Vagina (tissue), 2 donors: Measurements from ENCODE around the gene DEFB131A.
"Not testable (repeated sequence)": the region's sequence is repeated elsewhere in the genome, so short reads cannot be mapped to it uniquely, and the experiment has no call there.

Source experiments
- CTCF ChIP-seq, 3 experiments: fragments of 450-650 bp in 2 of 3; fragments of 200-600 bp in 1 of 3; sonication (generic) in 1 of 3; IDR thresholded peaks; one replicate each; pipeline ENCODE4 v1.5.1; 2017 to 2019; ENCODE audit warnings: antibody characterized with exemption in 3 of 3, mild to moderate bottlenecking in 2 of 3, moderate library complexity in 2 of 3
- POLR2A ChIP-seq, 2 donors: fragments of 450-650 bp; IDR thresholded peaks; one replicate each; pipeline ENCODE4 v1.6.1; 2017; ENCODE audit warnings: antibody characterized with exemption in 2 of 2, mild to moderate bottlenecking in 2 of 2, moderate library complexity in 2 of 2

- not testable (repeated sequence) for TF ChIP-seq CTCF, POLR2A (IDR thresholded peaks at IDR 0.05)
Measured at GRCh38 chr4:9497575-9498467, 53.6 kb downstream of the DEFB131A start.
